Neuronal stem cell (in vitro differentiated cells): ENCODE measurements around the gene C5.

ENCODE experiments used
- DNase-seq: peaks from one replicate; pipeline ENCODE4 v3.0.0-alpha.2; 2013; ENCODE audit warnings: low spot score
- H2AFZ ChIP-seq: one replicate; pipeline ENCODE4 v1.6.1; 2013; ENCODE audit warnings: mild to moderate bottlenecking, low read length, inconsistent platforms
- H2AK5ac ChIP-seq: 2 replicates; pipeline ENCODE4 v1.6.1; 2013; ENCODE audit warnings: low read depth, mild to moderate bottlenecking, inconsistent platforms, low read length, moderate library complexity, mixed read lengths
- H2BK120ac ChIP-seq: 2 replicates; pipeline ENCODE4 v1.6.1; 2013; ENCODE audit warnings: low read depth, mild to moderate bottlenecking, inconsistent platforms, low read length, moderate library complexity, mixed read lengths
- H2BK12ac ChIP-seq: one replicate; pipeline ENCODE4 v1.6.1; 2013; ENCODE audit warnings: low read length, inconsistent platforms
- H2BK15ac ChIP-seq: 2 replicates; pipeline ENCODE4 v1.6.1; 2013; ENCODE audit warnings: mild to moderate bottlenecking, low read length, inconsistent platforms, mixed read lengths
- H2BK5ac ChIP-seq: one replicate; pipeline ENCODE4 v1.6.1; 2013; ENCODE audit warnings: inconsistent platforms, mild to moderate bottlenecking, low read length, moderate library complexity
- H3K14ac ChIP-seq: one replicate; pipeline ENCODE4 v1.6.1; 2013; ENCODE audit warnings: low read length, inconsistent platforms
- H3K18ac ChIP-seq: 2 replicates; pipeline ENCODE4 v1.6.1; 2013; ENCODE audit warnings: low read length, inconsistent platforms
- H3K23ac ChIP-seq: 2 replicates; pipeline ENCODE4 v1.6.1; 2013; ENCODE audit warnings: low read depth, mild to moderate bottlenecking, mixed read lengths, low read length, inconsistent platforms; ENCODE audit not compliant: poor library complexity
- H3K27ac ChIP-seq: replicated peaks from 3 replicates; pipeline ENCODE4 v1.5.1; 2013; ENCODE audit warnings: low read length, inconsistent platforms
- H3K27me3 ChIP-seq, 3 experiments: 2 replicates each; pipeline ENCODE4 v1.6.1; 2013; ENCODE audit warnings: low read length in 3 of 3, mild to moderate bottlenecking in 2 of 3, inconsistent platforms in 1 of 3, low read depth in 1 of 3, mixed read lengths in 1 of 3, moderate library complexity in 1 of 3; ENCODE audit not compliant: control insufficient read depth in 3 of 3, insufficient read depth in 3 of 3
- H3K36me3 ChIP-seq, 2 donors: replicated peaks in 1 of 2; 2 replicates each; pipeline ENCODE4 v1.6.1; 2013; ENCODE audit warnings: low read length in 2 of 2; ENCODE audit not compliant: control insufficient read depth in 2 of 2, insufficient read depth in 2 of 2
- H3K4ac ChIP-seq: 2 replicates; pipeline ENCODE4 v1.6.1; 2013; ENCODE audit warnings: inconsistent platforms, mild to moderate bottlenecking, low read length, moderate library complexity
- H3K4me1 ChIP-seq, 2 donors: 1 replicate in 1 of 2; 2 replicates in 1 of 2; pipeline ENCODE4 v1.6.1; 2013; ENCODE audit warnings: low read length in 2 of 2, low read depth in 1 of 2; ENCODE audit not compliant: control insufficient read depth in 2 of 2, insufficient read depth in 1 of 2
- H3K4me2 ChIP-seq: one replicate; pipeline ENCODE4 v1.6.1; 2013; ENCODE audit warnings: mild to moderate bottlenecking, low read length, inconsistent platforms; ENCODE audit not compliant: insufficient read depth, poor library complexity, severe bottlenecking
- H3K4me3 ChIP-seq, 2 donors: 2 replicates each; pipeline ENCODE4 v1.5.1; 2013; ENCODE audit warnings: low read length in 2 of 2, mild to moderate bottlenecking in 2 of 2, inconsistent platforms in 1 of 2, moderate library complexity in 1 of 2
- H3K79me1 ChIP-seq: one replicate; pipeline ENCODE4 v1.6.1; 2013; ENCODE audit warnings: low read depth, mild to moderate bottlenecking, inconsistent platforms, low read length, moderate library complexity
- H3K9ac ChIP-seq: one replicate; pipeline ENCODE4 v1.6.1; 2013; ENCODE audit warnings: mild to moderate bottlenecking, low read depth, low read length, inconsistent platforms; ENCODE audit not compliant: poor library complexity
- H3K9me3 ChIP-seq, 2 donors: replicated peaks in 1 of 2; 2 replicates each; pipeline versions ENCODE3 to v1.6.1; 2013; ENCODE audit warnings: low read length in 2 of 2, mild to moderate bottlenecking in 2 of 2, inconsistent platforms in 1 of 2, low read depth in 1 of 2, mixed read lengths in 1 of 2, moderate library complexity in 1 of 2; ENCODE audit not compliant: control insufficient read depth in 2 of 2, insufficient read depth in 1 of 2
- H4K8ac ChIP-seq: one replicate; pipeline ENCODE4 v1.6.1; 2013; ENCODE audit warnings: low read depth, mild to moderate bottlenecking, inconsistent platforms, low read length, moderate library complexity
- H4K91ac ChIP-seq: one replicate; pipeline ENCODE4 v1.6.1; 2013; ENCODE audit warnings: low read length, low read depth, mild to moderate bottlenecking, inconsistent platforms; ENCODE audit not compliant: poor library complexity
- WGBS, 2 donors: extraction: QIAGEN DNeasy Blood & Tissue Kit; methylation state at CpG; one replicate each; pipeline ENCODE4 v1.1.7; 2013; ENCODE audit warnings: missing lambda C conversion rate in 2 of 2, mixed read lengths in 1 of 2; ENCODE audit not compliant: insufficient read length in 2 of 2, insufficient replicate concordance in 1 of 2; ENCODE audit errors: extremely low coverage in 2 of 2; 5-methylcytosine and 5-hydroxymethylcytosine counted together

C5 gene

DNA sequence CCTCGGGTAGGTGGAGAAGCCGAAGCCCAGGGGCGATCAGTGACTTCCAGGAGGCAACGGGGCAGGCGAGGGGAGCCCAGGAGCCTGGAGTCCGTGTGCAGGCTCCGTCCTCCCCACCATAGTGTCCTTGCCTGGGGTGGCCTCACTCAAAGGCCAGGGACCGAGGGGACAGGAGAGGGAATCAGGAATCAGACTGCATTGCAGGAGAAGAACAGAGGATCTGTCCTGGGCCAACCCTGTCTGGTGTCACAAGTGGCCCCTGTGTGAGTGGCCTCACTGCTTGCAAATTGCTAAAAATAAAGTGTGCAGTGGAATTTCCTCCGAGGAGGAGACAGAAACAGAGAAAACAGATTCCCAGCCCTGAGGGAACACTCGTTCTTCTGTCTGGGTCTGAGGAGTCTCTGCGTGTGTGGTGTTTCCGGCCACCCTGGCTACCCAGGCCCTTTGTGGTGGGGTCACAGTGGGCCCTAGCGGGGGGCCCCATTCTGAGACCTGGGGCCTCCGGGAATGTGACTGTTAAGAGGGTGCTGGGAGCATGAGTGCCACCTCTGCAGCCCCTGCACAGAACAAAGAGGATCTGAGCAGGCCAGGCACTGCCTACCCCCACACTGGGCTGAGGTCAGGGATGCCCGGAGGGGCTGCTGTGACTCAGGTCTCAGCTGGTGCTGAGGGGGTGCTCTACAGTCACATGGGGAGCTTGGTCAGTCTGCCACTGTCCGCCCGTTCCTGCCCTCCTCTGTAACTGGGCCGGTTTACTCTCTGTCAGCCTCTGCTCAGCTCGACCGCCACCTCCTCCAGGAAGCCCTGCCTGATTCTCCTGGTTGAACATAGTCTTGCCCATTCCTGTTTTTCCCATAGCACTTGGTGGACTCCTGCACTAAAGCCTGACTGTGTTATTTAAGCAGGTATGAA lies 130.9 kb downstream of the C5 start:
- Histone ChIP-seq H3K4me2 (no peak overlapping the region), H2BK5ac (peak overlapping the region; percentile 59), H2BK15ac (no peak overlapping the region), H3K9me3 (no peaks in the 10 kb centered on the region), H3K36me3 (no peaks in the 10 kb centered on the region), H3K79me1 (no peaks in the 10 kb centered on the region), H3K9ac (peak overlapping the region; percentile 56), H4K91ac (no peak overlapping the region), H2AK5ac (no peak overlapping the region), H3K27ac (no peak overlapping the region), H2AFZ (peak overlapping the region; percentile 82), H3K14ac (peak overlapping the region; percentile 86), H4K8ac (no peak overlapping the region), H3K23ac (peak overlapping the region; percentile 31), H3K27me3 (no peaks in the 10 kb centered on the region), H3K18ac (peak overlapping the region; percentile 41), H3K4ac (no peak overlapping the region), H2BK12ac (no peak overlapping the region), H3K4me3 (no peak overlapping the region), H3K4me1 (peaks cover 12 to 21% of the 10 kb centered on the region in 2 donors), H2BK120ac (no peak overlapping the region)
- no peak for DNase-seq
- WGBS, 2 donors = no CpG with 5 or more reads among the region's 20 CpGs

DNA sequence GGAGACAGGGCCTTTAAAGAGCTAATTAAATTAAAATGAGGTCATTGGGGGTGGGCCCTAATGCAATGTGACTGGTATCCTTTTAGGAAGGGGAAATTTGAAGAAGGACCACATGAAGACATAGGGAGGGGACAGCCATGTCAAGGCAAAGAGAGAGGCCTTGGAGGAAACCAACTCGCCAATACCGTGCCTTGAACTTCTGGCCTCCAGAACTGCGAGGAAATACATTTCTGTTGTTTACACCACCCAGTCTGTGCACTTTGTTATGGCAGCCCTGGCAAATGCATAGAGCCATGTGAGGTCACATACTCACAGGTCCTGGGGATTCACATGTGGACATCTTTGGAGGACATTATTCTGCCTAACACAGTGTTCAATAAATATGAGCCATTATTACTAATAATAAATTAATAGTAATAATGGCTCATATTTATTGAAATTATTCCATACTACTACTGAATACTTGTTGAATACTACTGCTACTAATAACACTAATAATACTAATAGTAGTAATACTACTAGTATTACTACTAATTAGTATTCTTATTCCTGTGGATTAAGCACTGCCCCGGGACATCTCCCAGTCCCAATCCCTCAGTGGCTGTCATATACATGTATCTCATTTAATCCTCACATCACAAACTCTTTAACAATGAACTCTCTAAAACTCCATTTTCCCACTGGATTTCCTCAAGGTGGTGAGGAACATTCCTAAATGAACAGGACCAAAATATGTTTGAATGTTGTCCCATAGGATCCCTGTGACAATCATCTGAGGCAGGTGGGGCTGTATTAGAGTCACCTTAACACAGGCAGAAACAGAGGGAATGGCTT lies 131.9 kb downstream of the C5 start:
- H3K4me2 ChIP-seq = no peak overlapping the region
- no peak overlapping the region for H3K27ac ChIP-seq
- WGBS, 2 donors = no CpG with 5 or more reads among the region's 4 CpGs
- no peak overlapping the region for H2BK120ac ChIP-seq
- H2BK15ac ChIP-seq = no peak overlapping the region
- H3K36me3 ChIP-seq = no peaks in the 10 kb centered on the region
- peaks cover 12 to 21% of the 10 kb centered on the region in 2 donors for H3K4me1 ChIP-seq
- DNase-seq = no peak
- no peak overlapping the region for H4K91ac ChIP-seq
- H3K79me1 ChIP-seq = no peaks in the 10 kb centered on the region
- no peak overlapping the region for H4K8ac ChIP-seq
- no peak overlapping the region for H3K18ac ChIP-seq
- H3K9ac ChIP-seq = peak overlapping the region; percentile 56
- no peak overlapping the region for H2BK5ac ChIP-seq
- no peak overlapping the region for H2AFZ ChIP-seq
- no peak overlapping the region for H3K4ac ChIP-seq
- H3K23ac ChIP-seq = no peak overlapping the region
- no peak overlapping the region for H3K4me3 ChIP-seq
- no peak overlapping the region for H2AK5ac ChIP-seq
- no peak overlapping the region for H2BK12ac ChIP-seq
- no peaks in the 10 kb centered on the region for H3K27me3 ChIP-seq
- peak overlapping the region; percentile 86 for H3K14ac ChIP-seq
- no peaks in the 10 kb centered on the region for H3K9me3 ChIP-seq

GRCh38 chr9:120916991-120917880 lies 132.8 kb downstream of the C5 start:
- Histone ChIP-seq H3K4ac (no peak overlapping the region), H3K9ac (no peak overlapping the region), H3K14ac (no peak overlapping the region), H3K27me3 (no peaks in the 10 kb centered on the region), H3K9me3 (no peaks in the 10 kb centered on the region), H2AK5ac (no peak overlapping the region), H3K36me3 (no peaks in the 10 kb centered on the region), H4K91ac (no peak overlapping the region), H3K18ac (no peak overlapping the region), H2BK12ac (no peak overlapping the region), H4K8ac (no peak overlapping the region), H2BK5ac (no peak overlapping the region), H3K4me1 (peaks cover 12 to 21% of the 10 kb centered on the region in 2 donors), H2BK120ac (no peak overlapping the region), H3K4me2 (no peak overlapping the region), H3K23ac (no peak overlapping the region), H3K4me3 (no peak overlapping the region), H2AFZ (no peak overlapping the region), H2BK15ac (no peak overlapping the region), H3K27ac (no peak overlapping the region), H3K79me1 (no peaks in the 10 kb centered on the region)
- no CpG with 5 or more reads among the region's 8 CpGs for WGBS, 2 donors
- DNase-seq = no peak
